Kidney (tissue), 14 donors: Measurements from ENCODE around the gene MMP2. TPM values are rescaled to one million over a fixed set of nuclear protein-coding genes. Genes with fewer than 3 reads are reported as not detected.

Experiments
- DNase-seq, 5 donors: peaks; one replicate each; pipeline ENCODE4 v3.0.0-alpha.2; 2013 to 2020
- FAIRE-seq: peaks from 2 replicates; lab custom pipeline; 2012; peaks lifted over from hg19 to GRCh38; lab: Jason Lieb, UNC
- H3K27ac ChIP-seq, 2 donors: one replicate each; pipeline ENCODE4 v1.7.0; 2013; ENCODE audit warnings: low read depth in 2 of 2, low read length in 2 of 2, inconsistent platforms in 1 of 2
- H3K27me3 ChIP-seq: one replicate; pipeline ENCODE4 v1.7.1; 2013; ENCODE audit warnings: low read length, inconsistent platforms; ENCODE audit not compliant: control insufficient read depth, insufficient read depth
- H3K36me3 ChIP-seq, 3 donors: one replicate each; pipeline versions ENCODE4 v1.7.0 to v1.7.1; 2013; ENCODE audit warnings: low read length in 3 of 3, control low read depth in 1 of 3, inconsistent platforms in 1 of 3; ENCODE audit not compliant: insufficient read depth in 3 of 3, control insufficient read depth in 2 of 3
- H3K4me1 ChIP-seq, 3 donors: one replicate each; pipeline versions ENCODE4 v1.7.0 to v1.7.1; 2013; ENCODE audit warnings: low read length in 3 of 3, inconsistent platforms in 1 of 3, low read depth in 1 of 3; ENCODE audit not compliant: control insufficient read depth in 2 of 3, insufficient read depth in 2 of 3
- H3K4me3 ChIP-seq, 3 donors: one replicate each; pipeline versions ENCODE4 v1.7.0 to v1.8.1; 2013; ENCODE audit warnings: low read length in 3 of 3, control low read depth in 1 of 3, inconsistent platforms in 1 of 3
- H3K9ac ChIP-seq, 3 donors: one replicate each; pipeline versions ENCODE4 v1.7.0 to v1.7.1; 2013; ENCODE audit warnings: low read length in 3 of 3, control low read depth in 1 of 3, inconsistent platforms in 1 of 3
- H3K9me3 ChIP-seq, 3 donors: one replicate each; pipeline versions ENCODE4 v1.7.0 to v1.7.1; 2013; ENCODE audit warnings: low read length in 3 of 3, control low read depth in 1 of 3, inconsistent platforms in 1 of 3; ENCODE audit not compliant: control insufficient read depth in 2 of 3, insufficient read depth in 1 of 3
- intact Hi-C: fragments of 100-400 bp; cut with DNase I; formaldehyde crosslinking; loops from one replicate; pipeline ENCODE4 v1.11.1; 2022
- polyA plus RNA-seq: library from polyadenylated mRNA; stranded (reverse); fragments of 350-450 nt; fragmentation: Illumina TruSeq; extraction: RNeasy Lipid Tissue Mini Kit (QIAGEN cat#74804); gene quantifications from one replicate; pipeline ENCODE4 v1.2.3, GENCODE V29; 2014; ENCODE audit warnings: low read depth, low replicate concordance; ENCODE audit not compliant: insufficient read depth
- total RNA-seq: library from RNA; stranded (reverse); fragmentation: NEBNext Ultra II Directional; extraction: Animal tissue kit (Norgen Biotek cat#: 25700); gene quantifications from one replicate; pipeline ENCODE4 v1.2.1, GENCODE V29; 2021
- TF ChIP-seq, protein P1 (sequence below): IDR thresholded peaks from 3 replicates; pipeline ENCODE4 v1.5.1; 2012; ENCODE audit warnings: mild to moderate bottlenecking, moderate library complexity, borderline replicate concordance; ENCODE audit not compliant: insufficient read depth; ENCODE audit errors: extremely low read depth
- donor health status: control.
- donor health status: control.
- donor health status: control.
- donor health status: control.
- donor health status: control.
- donor health status: DM: yes; HTN: yes; CAD: no.
- donor health status: Normal renal cell carcinoma (clear cell type).

The MMP2 gene
- total and polyA plus RNA-seq, 2 donors from 2014 or later = 44.3 to 101 TPM

- FAIRE-seq = peak; percentile 76
- Histone ChIP-seq H3K9me3 (no peaks in the 10 kb centered on the region), H3K4me1 (peaks cover 0 to 3% (median 0%) of the 10 kb centered on the region in 3 donors), H3K9ac (no peak overlapping the region), H3K36me3 (no peaks in the 10 kb centered on the region), H3K4me3 (no peak overlapping the region), H3K27me3 (no peaks in the 10 kb centered on the region), H3K27ac (no peak overlapping the region)
- peak; percentile 89 to 93 (median 90) for DNase-seq
- TF ChIP-seq, protein P1, sequence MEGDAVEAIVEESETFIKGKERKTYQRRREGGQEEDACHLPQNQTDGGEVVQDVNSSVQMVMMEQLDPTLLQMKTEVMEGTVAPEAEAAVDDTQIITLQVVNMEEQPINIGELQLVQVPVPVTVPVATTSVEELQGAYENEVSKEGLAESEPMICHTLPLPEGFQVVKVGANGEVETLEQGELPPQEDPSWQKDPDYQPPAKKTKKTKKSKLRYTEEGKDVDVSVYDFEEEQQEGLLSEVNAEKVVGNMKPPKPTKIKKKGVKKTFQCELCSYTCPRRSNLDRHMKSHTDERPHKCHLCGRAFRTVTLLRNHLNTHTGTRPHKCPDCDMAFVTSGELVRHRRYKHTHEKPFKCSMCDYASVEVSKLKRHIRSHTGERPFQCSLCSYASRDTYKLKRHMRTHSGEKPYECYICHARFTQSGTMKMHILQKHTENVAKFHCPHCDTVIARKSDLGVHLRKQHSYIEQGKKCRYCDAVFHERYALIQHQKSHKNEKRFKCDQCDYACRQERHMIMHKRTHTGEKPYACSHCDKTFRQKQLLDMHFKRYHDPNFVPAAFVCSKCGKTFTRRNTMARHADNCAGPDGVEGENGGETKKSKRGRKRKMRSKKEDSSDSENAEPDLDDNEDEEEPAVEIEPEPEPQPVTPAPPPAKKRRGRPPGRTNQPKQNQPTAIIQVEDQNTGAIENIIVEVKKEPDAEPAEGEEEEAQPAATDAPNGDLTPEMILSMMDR = peak; percentile 100
- intact Hi-C loops = loop anchor here (5.0 to 10.0 kb wide), 2 partner anchors 72 to 380 kb away; no protein-coding TSS in a partner anchor
These were observed 13.7 kb upstream of the MMP2 start for GRCh38 chr16:55465077-55465896.

DNA sequence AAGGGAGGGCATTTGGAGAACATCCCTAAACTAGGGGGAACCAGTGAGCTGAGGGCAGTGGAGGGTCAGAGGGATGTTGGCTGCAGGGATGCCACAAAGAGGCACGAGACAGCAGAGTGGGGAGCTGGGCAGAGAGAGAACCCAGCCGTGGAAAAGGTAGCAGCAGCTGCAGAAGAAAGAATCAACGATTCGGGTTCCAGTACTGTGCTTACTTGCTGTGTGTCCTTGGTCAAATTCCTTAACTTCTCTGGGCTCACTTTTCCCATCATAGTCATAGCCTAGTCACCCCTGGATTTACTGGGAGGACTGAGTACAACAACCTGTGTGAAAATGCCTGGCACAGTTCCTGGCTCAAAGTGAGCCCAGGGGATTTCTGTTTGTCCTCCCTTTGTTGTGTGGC, 12.8 kb upstream of the MMP2 start:
- Histone ChIP-seq H3K36me3 (no peaks in the 10 kb centered on the region), H3K4me1 (peaks cover 0 to 3% (median 0%) of the 10 kb centered on the region in 3 donors), H3K27ac (no peak overlapping the region), H3K9ac (no peak overlapping the region), H3K4me3 (no peak overlapping the region), H3K9me3 (no peaks in the 10 kb centered on the region), H3K27me3 (no peaks in the 10 kb centered on the region)
- intact Hi-C loops = loop anchor here (5.0 to 10.0 kb wide), 2 partner anchors 71 to 379 kb away; no protein-coding TSS in a partner anchor
- FAIRE-seq (no peak), DNase-seq (no peak)
- TF ChIP-seq, protein P1 = no peak

GRCh38 chr16:55467898-55468297, 11.1 kb upstream of the MMP2 start:
- H3K4me3 ChIP-seq = no peak overlapping the region
- TF ChIP-seq, protein P1 = no peak
- DNase-seq (no peak), FAIRE-seq (no peak)
- peaks cover 0 to 3% (median 0%) of the 10 kb centered on the region in 3 donors for H3K4me1 ChIP-seq
- intact Hi-C loops = loop anchor here (5.0 to 10.0 kb wide), 2 partner anchors 69 to 377 kb away; no protein-coding TSS in a partner anchor
- H3K27me3 ChIP-seq = no peaks in the 10 kb centered on the region
- H3K27ac ChIP-seq = no peak overlapping the region
- H3K36me3 ChIP-seq = no peaks in the 10 kb centered on the region
- H3K9ac ChIP-seq = no peak overlapping the region
- H3K9me3 ChIP-seq = no peaks in the 10 kb centered on the region
